Vagina (tissue), 2 donors: Measurements from ENCODE around the gene TPCN2. TPM values are rescaled to one million over a fixed set of nuclear protein-coding genes. Genes with fewer than 3 reads are reported as not detected.

Experiments used
- DNase-seq, 2 donors: peaks; one replicate each; pipeline ENCODE4 v3.0.0-alpha.2; 2017; ENCODE audit errors: extremely low spot score in 2 of 2
- H3K27ac ChIP-seq: fragments of 200-600 bp; sonication (generic); one replicate; pipeline ENCODE4 v1.5.1; 2019
- H3K27me3 ChIP-seq: fragments of 200-600 bp; sonication (generic); one replicate; pipeline ENCODE4 v1.5.1; 2019
- H3K36me3 ChIP-seq, 2 donors: fragments of 200-600 bp; sonication (generic); one replicate each; pipeline ENCODE4 v1.5.1; 2017 to 2019
- H3K4me1 ChIP-seq: fragments of 200-600 bp; sonication (generic); one replicate; pipeline ENCODE4 v1.5.1; 2019
- H3K4me3 ChIP-seq, 2 donors: fragments of 200-600 bp; sonication (generic); 1 replicate in 1 of 2; 2 replicates in 1 of 2; pipeline ENCODE4 v1.5.1; 2016 to 2019
- H3K9me3 ChIP-seq: fragments of 200-600 bp; sonication (generic); one replicate; pipeline ENCODE4 v1.5.1; 2019
- POLR2A ChIP-seq, 2 donors: fragments of 450-650 bp; IDR thresholded peaks; one replicate each; pipeline ENCODE4 v1.6.1; 2017; ENCODE audit warnings: antibody characterized with exemption in 2 of 2, mild to moderate bottlenecking in 2 of 2, moderate library complexity in 2 of 2
- POLR2AphosphoS5 ChIP-seq, 2 donors: sonication (generic); formaldehyde crosslinking; IDR thresholded peaks; one replicate each; pipeline ENCODE4 v1.9.0; 2017; ENCODE audit warnings: antibody characterized with exemption in 2 of 2, mild to moderate bottlenecking in 2 of 2, low read depth in 1 of 2; ENCODE audit not compliant: insufficient read depth in 1 of 2
- intact Hi-C: fragments of 100-400 bp; cut with DNase I; formaldehyde crosslinking; loops from one replicate; pipeline ENCODE4 v1.15.1; 2023
- total RNA-seq: library from RNA; depleted of rRNA; stranded (reverse); fragments of >200 nt; gene quantifications from one replicate; pipeline ENCODE4 v1.2.3, GENCODE V29; 2016
- TF ChIP-seq, protein P1 (sequence below), 3 experiments: fragments of 450-650 bp in 2 of 3; fragments of 200-600 bp in 1 of 3; sonication (generic) in 1 of 3; IDR thresholded peaks; one replicate each; pipeline ENCODE4 v1.5.1; 2017 to 2019; ENCODE audit warnings: antibody characterized with exemption in 3 of 3, mild to moderate bottlenecking in 2 of 3, moderate library complexity in 2 of 3

The TPCN2 gene
- total RNA-seq, 1 donor from 2014 or later, result 21.1 TPM

- no peak for DNase-seq
- TF ChIP-seq POLR2A (IDR thresholded peaks at IDR 0.05), result no peak
- TF ChIP-seq POLR2AphosphoS5 (IDR thresholded peaks at IDR 0.05; ENCODE audit: insufficient read depth in 1 of 2, low read depth in 1 of 2), result no peak
- TF ChIP-seq, protein P1, sequence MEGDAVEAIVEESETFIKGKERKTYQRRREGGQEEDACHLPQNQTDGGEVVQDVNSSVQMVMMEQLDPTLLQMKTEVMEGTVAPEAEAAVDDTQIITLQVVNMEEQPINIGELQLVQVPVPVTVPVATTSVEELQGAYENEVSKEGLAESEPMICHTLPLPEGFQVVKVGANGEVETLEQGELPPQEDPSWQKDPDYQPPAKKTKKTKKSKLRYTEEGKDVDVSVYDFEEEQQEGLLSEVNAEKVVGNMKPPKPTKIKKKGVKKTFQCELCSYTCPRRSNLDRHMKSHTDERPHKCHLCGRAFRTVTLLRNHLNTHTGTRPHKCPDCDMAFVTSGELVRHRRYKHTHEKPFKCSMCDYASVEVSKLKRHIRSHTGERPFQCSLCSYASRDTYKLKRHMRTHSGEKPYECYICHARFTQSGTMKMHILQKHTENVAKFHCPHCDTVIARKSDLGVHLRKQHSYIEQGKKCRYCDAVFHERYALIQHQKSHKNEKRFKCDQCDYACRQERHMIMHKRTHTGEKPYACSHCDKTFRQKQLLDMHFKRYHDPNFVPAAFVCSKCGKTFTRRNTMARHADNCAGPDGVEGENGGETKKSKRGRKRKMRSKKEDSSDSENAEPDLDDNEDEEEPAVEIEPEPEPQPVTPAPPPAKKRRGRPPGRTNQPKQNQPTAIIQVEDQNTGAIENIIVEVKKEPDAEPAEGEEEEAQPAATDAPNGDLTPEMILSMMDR (IDR thresholded peaks at IDR 0.05), result no peak
- Histone ChIP-seq H3K27ac (no peak overlapping the region), H3K36me3 (no peaks in the 10 kb centered on the region), H3K4me3 (no peak overlapping the region), H3K9me3 (no peaks in the 10 kb centered on the region), H3K27me3 (no peaks in the 10 kb centered on the region), H3K4me1 (peaks cover 11% of the 10 kb centered on the region)
- intact Hi-C loops, result no loop called here
Measured at GRCh38 chr11:69151836-69152235, 103.1 kb downstream of the TPCN2 start.

GRCh38 chr11:69152733-69153421 is 104.1 kb downstream of the TPCN2 start:
- H3K4me1 ChIP-seq, result peaks cover 22% of the 10 kb centered on the region
- H3K27ac ChIP-seq, result no peak overlapping the region
- no peaks in the 10 kb centered on the region for H3K27me3 ChIP-seq
- no peaks in the 10 kb centered on the region for H3K9me3 ChIP-seq
- DNase-seq, result no peak
- H3K4me3 ChIP-seq, result no peak overlapping the region
- TF ChIP-seq, protein P1 (IDR thresholded peaks at IDR 0.05), result no peak
- TF ChIP-seq POLR2AphosphoS5 (IDR thresholded peaks at IDR 0.05; ENCODE audit: insufficient read depth in 1 of 2, low read depth in 1 of 2), result no peak
- no peak for TF ChIP-seq POLR2A (IDR thresholded peaks at IDR 0.05)
- intact Hi-C loops, result no loop called here
- no peaks in the 10 kb centered on the region for H3K36me3 ChIP-seq

DNA sequence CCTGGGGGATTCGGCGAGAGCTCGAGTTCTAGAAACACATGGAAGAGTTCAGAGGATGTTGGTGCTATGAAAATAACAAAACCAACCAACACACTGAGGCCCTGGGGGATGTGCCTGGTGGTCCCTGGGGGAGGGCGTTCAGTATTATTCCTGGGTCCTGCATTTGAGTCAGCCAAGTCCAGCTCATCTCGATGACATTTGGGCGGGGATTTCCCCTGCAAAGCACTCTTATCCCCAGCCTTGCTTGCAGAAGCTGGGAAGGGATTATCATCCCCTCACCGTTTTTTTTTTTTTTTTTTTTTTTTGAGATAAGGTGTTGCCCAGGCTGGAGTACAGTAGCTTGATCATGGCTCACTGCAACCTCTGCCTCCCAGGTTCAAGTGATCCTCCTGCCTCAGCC is 104.9 kb downstream of the TPCN2 start:
- intact Hi-C loops, result no loop called here
- TF ChIP-seq, protein P1 (IDR thresholded peaks at IDR 0.05), result no peak
- TF ChIP-seq POLR2A (IDR thresholded peaks at IDR 0.05), result no peak
- TF ChIP-seq POLR2AphosphoS5 (IDR thresholded peaks at IDR 0.05; ENCODE audit: insufficient read depth in 1 of 2, low read depth in 1 of 2), result no peak
- no peak overlapping the region for H3K4me3 ChIP-seq
- H3K9me3 ChIP-seq, result no peaks in the 10 kb centered on the region
- H3K27ac ChIP-seq, result no peak overlapping the region
- H3K36me3 ChIP-seq, result no peaks in the 10 kb centered on the region
- peaks cover 23% of the 10 kb centered on the region for H3K4me1 ChIP-seq
- H3K27me3 ChIP-seq, result no peaks in the 10 kb centered on the region
- DNase-seq, result no peak

DNA sequence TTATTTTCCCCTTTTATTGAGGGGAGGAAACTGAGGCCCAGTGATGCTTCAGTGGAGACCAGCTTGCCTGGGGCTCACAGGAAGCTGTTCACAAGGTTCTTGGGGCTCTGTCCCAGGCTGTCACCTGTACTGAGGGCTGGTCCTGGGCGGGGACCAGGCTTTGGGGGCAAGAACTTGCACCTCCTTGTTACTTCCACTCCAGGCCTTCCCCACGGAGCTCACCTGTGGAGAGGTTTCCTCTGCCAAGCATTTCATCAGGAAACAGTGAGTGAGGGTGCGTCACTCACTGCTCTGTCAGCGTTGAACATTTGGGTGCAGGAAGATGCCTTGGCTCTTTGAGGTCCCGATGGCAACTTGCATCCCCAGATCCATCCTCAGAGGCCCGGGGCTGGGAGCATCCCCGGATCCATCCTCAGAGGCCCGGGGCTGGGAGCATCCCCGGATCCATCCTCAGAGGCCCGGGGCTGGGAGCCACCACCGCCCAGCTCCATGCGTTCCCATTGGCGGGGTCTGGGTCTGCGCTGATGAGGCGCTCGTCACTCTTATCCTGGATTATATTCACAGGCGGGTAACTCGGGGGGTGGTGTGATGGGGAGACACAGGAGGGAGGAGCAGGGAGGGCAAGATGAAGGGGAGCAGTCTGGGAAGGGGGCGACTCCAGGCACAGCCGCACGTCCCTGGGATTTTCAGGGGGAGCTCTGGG is 105.6 kb downstream of the TPCN2 start:
- intact Hi-C loops, result no loop called here
- Histone ChIP-seq H3K27ac (no peak overlapping the region), H3K27me3 (no peaks in the 10 kb centered on the region), H3K9me3 (no peaks in the 10 kb centered on the region), H3K4me1 (peaks cover 23% of the 10 kb centered on the region), H3K36me3 (no peaks in the 10 kb centered on the region), H3K4me3 (no peak overlapping the region)
- DNase-seq, result no peak
- TF ChIP-seq POLR2A (IDR thresholded peaks at IDR 0.05) (no peak), POLR2AphosphoS5 (IDR thresholded peaks at IDR 0.05; ENCODE audit: insufficient read depth in 1 of 2, low read depth in 1 of 2) (no peak)
- TF ChIP-seq, protein P1 (IDR thresholded peaks at IDR 0.05), result no peak

GRCh38 chr11:69154938-69155301 is 106.2 kb downstream of the TPCN2 start:
- Histone ChIP-seq H3K9me3 (no peaks in the 10 kb centered on the region), H3K4me1 (peaks cover 23% of the 10 kb centered on the region), H3K27me3 (no peaks in the 10 kb centered on the region), H3K4me3 (no peak overlapping the region), H3K36me3 (no peaks in the 10 kb centered on the region), H3K27ac (no peak overlapping the region)
- DNase-seq, result no peak
- intact Hi-C loops, result no loop called here
- TF ChIP-seq POLR2AphosphoS5 (IDR thresholded peaks at IDR 0.05; ENCODE audit: insufficient read depth in 1 of 2, low read depth in 1 of 2), result no peak
- no peak for TF ChIP-seq POLR2A (IDR thresholded peaks at IDR 0.05)
- TF ChIP-seq, protein P1 (IDR thresholded peaks at IDR 0.05), result no peak
